Stomach (tissue), 4 donors: ENCODE measurements around the gene CAPN5.

ENCODE experiments used
- CTCF ChIP-seq, 7 experiments: fragments of 450-650 bp in 4 of 7; fragments of 200-600 bp in 3 of 7; sonication (generic) in 3 of 7; IDR thresholded peaks; one replicate each; pipeline ENCODE4 v1.5.1; 2016 to 2019; ENCODE audit warnings: antibody characterized with exemption in 7 of 7, control low read depth in 2 of 7, mild to moderate bottlenecking in 1 of 7
- EP300 ChIP-seq: sonication (generic); formaldehyde crosslinking; IDR thresholded peaks from one replicate; pipeline ENCODE4 v1.6.1; 2017; ENCODE audit warnings: antibody characterized with exemption

GRCh38 chr11:77071671-77072605 is 5.2 kb downstream of the CAPN5 start:
- TF ChIP-seq EP300 (no peak), CTCF (IDR thresholded peaks at IDR 0.05) (no peak)
